Pancreas (tissue), 10 donors: ENCODE measurements around the gene RCOR2. TPM values are rescaled to one million over a fixed set of nuclear protein-coding genes. Genes with fewer than 3 reads are reported as not detected.
"Not testable (repeated sequence)": the region's sequence is repeated elsewhere in the genome, so short reads cannot be mapped to it uniquely, and the experiment has no call there.

Source experiments
- ATAC-seq, 4 donors: fragments of 200-7000 bp; cut with Tn5 transposase; one replicate each; pipeline versions ENCODE4 v1.8.0 to v1.9.1; 2020; ENCODE audit warnings: mild to moderate bottlenecking in 4 of 4, moderate library complexity in 4 of 4
- DNase-seq, 6 donors: peaks; one replicate each; pipeline ENCODE4 v3.0.0-alpha.2; 2020
- FAIRE-seq: peaks from 2 replicates; lab custom pipeline; 2012; peaks lifted over from hg19 to GRCh38; lab: Jason Lieb, UNC
- H3K27ac ChIP-seq, 4 donors: fragments of 200-600 bp; sonication (generic); 1 replicate in 3 of 4; 2 replicates in 1 of 4; pipeline versions ENCODE4 v1.5.0 to v1.8.0; 2020
- H3K27me3 ChIP-seq, 4 donors: fragments of 200-600 bp; one replicate each; pipeline ENCODE4 v1.8.0; 2021
- H3K36me3 ChIP-seq, 3 donors: fragments of 200-600 bp; sonication (generic) in 1 of 3; one replicate each; pipeline versions ENCODE4 v1.5.0 to v1.8.0; 2020 to 2021
- H3K4me1 ChIP-seq, 3 donors: fragments of 200-600 bp; one replicate each; pipeline ENCODE4 v1.8.0; 2021
- H3K4me3 ChIP-seq, 4 donors: fragments of 200-600 bp; sonication (generic) in 2 of 4; one replicate each; pipeline versions ENCODE4 v1.5.0 to v1.8.0; 2020 to 2021
- H3K9me3 ChIP-seq, 4 donors: fragments of 200-600 bp; one replicate each; pipeline ENCODE4 v1.8.0; 2021
- WGBS, 2 donors: extraction: QIAGEN DNeasy Blood & Tissue Kit; methylation state at CpG; one replicate each; pipeline ENCODE4 v1.1.7; 2013; 5-methylcytosine and 5-hydroxymethylcytosine counted together
- intact Hi-C, 3 donors: fragments of 100-400 bp; cut with DNase I; formaldehyde crosslinking; loops; one replicate each; pipeline versions ENCODE4 v1.11.1 to v1.14.2; 2022
- polyA plus RNA-seq, 2 donors: library from polyadenylated mRNA; stranded (reverse); fragments of 200-250 nt; gene quantifications; one replicate each; pipeline ENCODE4 v1.2.3, GENCODE V29; 2013
- total RNA-seq, 6 donors: library from RNA; stranded (reverse); fragmentation: NEBNext Ultra II Directional in 4 of 6; extraction: Animal tissue kit (Norgen Biotek cat#: 25700) in 4 of 6; gene quantifications; one replicate each; pipeline versions ENCODE4 v1.2.1 to v1.2.4, GENCODE V29; 2021 to 2023
- TF ChIP-seq, protein P1 (sequence below), 4 donors: fragments of 200-600 bp; sonication (generic) in 3 of 4; IDR thresholded peaks; one replicate each; pipeline versions ENCODE4 v1.5.0 to v1.8.0; 2021; ENCODE audit warnings: antibody characterized with exemption in 4 of 4
- donor health status: healthy with polysubstance abuse.
- donor health status: DM: no; HTN: no; CAD: no; lungs with moderate emphysema.
- donor health status: DM: no; HTN: no; CAD: no.
- donor health status: control.
- donor health status: control.
- donor health status: Bipolar disorder and iron deficiency.
- donor health status: DM: yes; HTN: yes; CAD: no.
- donor health status: DM: no; HTN: no; CAD: no.
- donor health status: DM: no; HTN: no; CAD: no.
- donor health status: DM: yes; HTN: yes; CAD: no.

Gene RCOR2
- total and polyA plus RNA-seq, 8 donors: 0.37 to 1.9 (median 0.59) TPM

GRCh38 chr11:63869171-63869591 is 47.8 kb downstream of the RCOR2 start:
- FAIRE-seq (no peak), DNase-seq (no peak), ATAC-seq (no peak)
- Histone ChIP-seq H3K36me3 (no peaks in the 10 kb centered on the region), H3K27me3 (no peaks in the 10 kb centered on the region), H3K4me3 (no peak overlapping the region), H3K9me3 (no peaks in the 10 kb centered on the region), H3K4me1 (peaks cover 55 to 80% (median 66%) of the 10 kb centered on the region in 3 donors), H3K27ac (peak overlapping the region in 2 of 4 donors; percentile 30 to 61)
- 28 to 29% methylated on average over 7 of the region's 7 CpGs for WGBS, 2 donors
- TF ChIP-seq, protein P1, sequence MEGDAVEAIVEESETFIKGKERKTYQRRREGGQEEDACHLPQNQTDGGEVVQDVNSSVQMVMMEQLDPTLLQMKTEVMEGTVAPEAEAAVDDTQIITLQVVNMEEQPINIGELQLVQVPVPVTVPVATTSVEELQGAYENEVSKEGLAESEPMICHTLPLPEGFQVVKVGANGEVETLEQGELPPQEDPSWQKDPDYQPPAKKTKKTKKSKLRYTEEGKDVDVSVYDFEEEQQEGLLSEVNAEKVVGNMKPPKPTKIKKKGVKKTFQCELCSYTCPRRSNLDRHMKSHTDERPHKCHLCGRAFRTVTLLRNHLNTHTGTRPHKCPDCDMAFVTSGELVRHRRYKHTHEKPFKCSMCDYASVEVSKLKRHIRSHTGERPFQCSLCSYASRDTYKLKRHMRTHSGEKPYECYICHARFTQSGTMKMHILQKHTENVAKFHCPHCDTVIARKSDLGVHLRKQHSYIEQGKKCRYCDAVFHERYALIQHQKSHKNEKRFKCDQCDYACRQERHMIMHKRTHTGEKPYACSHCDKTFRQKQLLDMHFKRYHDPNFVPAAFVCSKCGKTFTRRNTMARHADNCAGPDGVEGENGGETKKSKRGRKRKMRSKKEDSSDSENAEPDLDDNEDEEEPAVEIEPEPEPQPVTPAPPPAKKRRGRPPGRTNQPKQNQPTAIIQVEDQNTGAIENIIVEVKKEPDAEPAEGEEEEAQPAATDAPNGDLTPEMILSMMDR (IDR thresholded peaks at IDR 0.05): no peak
- intact Hi-C loops: no loop called here

- H3K4me3 ChIP-seq: no peak overlapping the region
- no peak for DNase-seq
- TF ChIP-seq, protein P1 (IDR thresholded peaks at IDR 0.05): no peak
- no peak for FAIRE-seq
- peak overlapping the region in 2 of 4 donors; percentile 30 to 61 for H3K27ac ChIP-seq
- H3K4me1 ChIP-seq: peaks cover 48 to 73% (median 59%) of the 10 kb centered on the region in 3 donors
- H3K9me3 ChIP-seq: no peaks in the 10 kb centered on the region
- intact Hi-C loops: no loop called here
- H3K27me3 ChIP-seq: no peaks in the 10 kb centered on the region
- ATAC-seq: no peak
- 50 to 52% methylated on average over 9 of the region's 9 CpGs for WGBS, 2 donors
- no peaks in the 10 kb centered on the region for H3K36me3 ChIP-seq
Measured at GRCh38 chr11:63868399-63869064, 48.4 kb downstream of the RCOR2 start.

GRCh38 chr11:63867511-63867910 is 49.5 kb downstream of the RCOR2 start:
- TF ChIP-seq, protein P1 (IDR thresholded peaks at IDR 0.05): no peak
- Histone ChIP-seq H3K9me3 (no peaks in the 10 kb centered on the region), H3K4me1 (peaks cover 49 to 71% (median 58%) of the 10 kb centered on the region in 3 donors), H3K36me3 (no peaks in the 10 kb centered on the region), H3K27ac (no peak overlapping the region), H3K4me3 (no peak overlapping the region), H3K27me3 (no peaks in the 10 kb centered on the region)
- intact Hi-C loops: no loop called here
- FAIRE-seq (no peak), DNase-seq (no peak), ATAC-seq (no peak)
- WGBS, 2 donors: 90% methylated on average over 4 of the region's 4 CpGs

- Histone ChIP-seq H3K9me3 (no peaks in the 10 kb centered on the region), H3K4me1 (peaks cover 52 to 66% (median 58%) of the 10 kb centered on the region in 3 donors), H3K27me3 (no peaks in the 10 kb centered on the region), H3K36me3 (no peaks in the 10 kb centered on the region), H3K4me3 (no peak overlapping the region), H3K27ac (peak overlapping the region in 1 of 4 donors; percentile 12)
- 11 to 19% methylated on average over 4 of the region's 4 CpGs for WGBS, 2 donors
- FAIRE-seq (no peak), ATAC-seq (peak; percentile 42 to 68 (median 52)), DNase-seq (peak in 5 of 6 donors; percentile 67 to 74 (median 71))
- TF ChIP-seq, protein P1 (IDR thresholded peaks at IDR 0.05): no peak
- intact Hi-C loops: no loop called here
Measured at GRCh38 chr11:63866211-63866610, 50.8 kb downstream of the RCOR2 start.

GRCh38 chr11:63863620-63864019 is 53.3 kb downstream of the RCOR2 start:
- 95 to 98% methylated on average over 6 of the region's 6 CpGs for WGBS, 2 donors
- H3K4me3 ChIP-seq, FAIRE-seq, intact Hi-C loops, ATAC-seq, DNase-seq, H3K27me3 ChIP-seq, H3K9me3 ChIP-seq, H3K36me3 ChIP-seq: not testable (repeated sequence)
- Histone ChIP-seq H3K27ac (peak overlapping the region in 1 of 4 donors; percentile 60), H3K4me1 (peaks cover 35 to 46% (median 41%) of the 10 kb centered on the region in 3 donors)
